T-helper 9 cell (primary cell): Measurements from ENCODE around the gene INTS3.
A peak's percentile ranks its signal among the peaks of the same experiment; 100 is the strongest.
"Not testable (repeated sequence)": the region's sequence is repeated elsewhere in the genome, so short reads cannot be mapped to it uniquely, and the experiment has no call there.

Experiments used
- DNase-seq: peaks from one replicate; pipeline ENCODE4 v3.0.0-alpha.2; 2020

The INTS3 gene

DNA sequence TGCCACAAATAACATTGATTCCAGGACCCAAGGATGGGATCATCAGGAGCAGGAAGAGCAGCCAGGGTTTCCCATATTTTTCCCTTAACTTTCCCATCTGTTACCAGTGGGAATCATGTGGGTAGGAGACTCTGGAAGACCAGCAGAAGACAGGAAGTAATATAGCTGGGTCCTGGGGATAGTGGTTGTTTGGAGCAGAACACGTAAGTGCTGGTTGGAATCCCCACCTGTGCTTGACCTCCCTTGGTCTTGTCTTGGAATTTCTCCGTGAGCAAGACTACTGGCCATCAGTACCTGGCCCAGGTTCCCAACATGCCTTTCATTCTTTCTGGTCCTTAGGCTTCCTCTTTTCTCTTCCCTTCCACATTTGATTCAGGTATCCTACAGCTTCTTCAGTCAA, 26.4 kb downstream of the INTS3 start:
- no peak for DNase-seq

DNA sequence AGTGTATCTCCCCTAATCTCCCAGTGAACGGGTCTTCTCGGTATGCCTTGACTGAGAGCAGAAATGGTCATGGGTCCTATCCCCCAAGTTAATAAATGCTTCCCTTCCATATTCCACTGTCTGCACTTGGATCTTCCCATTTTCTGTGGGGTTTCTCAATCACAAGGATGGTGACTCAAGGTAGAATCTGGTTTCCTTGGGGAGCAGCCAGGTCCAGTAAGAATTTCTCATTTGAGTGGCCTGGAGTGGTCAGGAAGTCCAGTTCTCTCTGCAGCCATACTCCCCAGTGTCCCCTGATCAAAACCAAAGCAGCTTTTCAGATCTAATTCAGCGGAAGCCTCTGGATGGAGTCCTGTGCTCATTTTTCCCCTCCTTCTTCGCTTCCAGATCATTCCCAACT, 32.6 kb downstream of the INTS3 start:
- DNase-seq = no peak

DNA sequence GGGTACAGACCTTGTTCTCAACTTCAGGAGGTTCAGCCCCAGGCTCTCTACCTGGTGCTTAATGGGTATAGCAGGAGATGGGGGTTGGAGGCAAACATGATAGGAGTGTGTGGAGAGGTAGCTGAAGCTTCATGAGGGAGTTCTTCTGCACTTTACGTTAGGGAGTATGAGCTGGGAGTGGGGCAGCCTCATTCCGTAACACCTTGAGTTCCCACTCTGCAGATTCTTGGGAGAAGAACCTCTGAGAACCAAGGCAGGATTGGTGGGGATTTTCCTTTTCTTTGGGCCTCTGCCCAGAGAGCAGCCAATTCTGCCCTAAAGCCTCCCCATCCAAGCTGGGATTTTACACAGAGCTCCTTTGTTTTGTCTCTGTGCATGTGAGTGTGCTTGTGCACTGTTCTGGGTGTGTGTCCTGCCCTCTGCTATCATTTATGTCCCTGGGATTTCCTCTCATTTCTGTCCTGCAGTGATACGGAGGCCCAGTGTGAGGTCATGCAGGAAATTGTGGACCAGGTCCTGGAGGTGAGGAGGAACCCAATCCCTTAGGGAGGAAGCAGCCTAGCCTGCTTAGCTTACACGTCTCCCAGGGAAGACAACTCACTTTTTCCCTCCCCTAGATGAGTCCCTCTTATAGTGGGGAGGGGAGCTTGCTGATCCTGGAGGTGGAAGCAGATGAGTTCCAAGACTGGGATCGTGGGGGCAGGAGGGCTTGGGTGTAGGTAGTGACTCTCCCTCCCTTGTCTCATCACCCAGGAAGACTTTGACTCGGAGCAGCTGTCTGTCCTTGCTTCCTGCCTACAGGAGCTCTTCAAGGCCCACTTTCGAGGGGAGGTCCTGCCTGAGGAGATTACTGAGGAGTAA, 35.7 kb downstream of the INTS3 start:
- no peak for DNase-seq

DNA sequence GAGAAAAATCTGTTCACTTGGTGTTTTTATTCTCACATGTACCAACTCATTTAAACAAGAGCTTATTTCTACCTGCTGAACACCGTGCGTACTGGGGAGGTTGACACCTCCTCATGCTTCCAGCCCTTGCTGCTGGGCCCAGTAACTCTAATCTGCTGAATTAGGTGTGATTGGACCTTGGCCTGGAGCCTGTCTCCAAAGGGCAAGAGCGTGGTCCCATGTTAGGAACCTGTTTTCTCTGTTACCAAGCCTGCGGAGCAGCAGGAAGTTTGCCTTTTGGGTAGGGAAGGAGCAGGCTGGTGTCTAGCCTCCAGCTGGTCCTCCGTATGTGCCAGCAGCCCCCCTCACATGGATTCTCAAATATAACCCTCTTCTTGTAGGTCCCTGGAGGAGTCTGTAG, 36.5 kb downstream of the INTS3 start:
- DNase-seq = no peak

GRCh38 chr1:153766663-153767062, 38.8 kb downstream of the INTS3 start:
- not testable (repeated sequence) for DNase-seq

DNA sequence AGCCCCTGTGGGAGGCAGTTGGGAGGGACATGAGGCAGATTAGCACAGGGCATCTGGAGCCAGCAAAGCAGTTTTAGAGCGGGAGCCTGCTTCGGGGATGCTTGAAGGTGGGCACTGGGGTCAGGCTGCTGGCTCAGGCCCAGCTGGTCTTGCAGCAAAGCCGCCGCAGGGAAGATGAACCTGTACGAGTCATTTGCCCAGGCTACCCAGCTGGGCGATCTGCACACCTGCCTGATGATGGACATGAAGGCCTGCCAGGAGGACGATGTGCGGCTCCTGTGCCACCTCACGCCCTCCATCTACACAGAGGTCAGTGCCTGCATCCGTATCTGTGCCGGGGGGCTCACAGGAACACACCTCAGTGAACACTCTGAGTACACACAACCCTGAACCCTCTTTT, 39.7 kb downstream of the INTS3 start:
- DNase-seq = no peak

GRCh38 chr1:153768316-153769181, 40.7 kb downstream of the INTS3 start:
- no peak for DNase-seq

GRCh38 chr1:153769221-153769620, 41.4 kb downstream of the INTS3 start:
- no peak for DNase-seq

- DNase-seq = no peak
Observed at GRCh38 chr1:153770797-153771196, 42.9 kb downstream of the INTS3 start.

- DNase-seq = no peak
Observed at GRCh38 chr1:153771261-153771660, 43.4 kb downstream of the INTS3 start.

- DNase-seq = no peak
Observed at GRCh38 chr1:153771841-153772593, 44.2 kb downstream of the INTS3 start.

DNA sequence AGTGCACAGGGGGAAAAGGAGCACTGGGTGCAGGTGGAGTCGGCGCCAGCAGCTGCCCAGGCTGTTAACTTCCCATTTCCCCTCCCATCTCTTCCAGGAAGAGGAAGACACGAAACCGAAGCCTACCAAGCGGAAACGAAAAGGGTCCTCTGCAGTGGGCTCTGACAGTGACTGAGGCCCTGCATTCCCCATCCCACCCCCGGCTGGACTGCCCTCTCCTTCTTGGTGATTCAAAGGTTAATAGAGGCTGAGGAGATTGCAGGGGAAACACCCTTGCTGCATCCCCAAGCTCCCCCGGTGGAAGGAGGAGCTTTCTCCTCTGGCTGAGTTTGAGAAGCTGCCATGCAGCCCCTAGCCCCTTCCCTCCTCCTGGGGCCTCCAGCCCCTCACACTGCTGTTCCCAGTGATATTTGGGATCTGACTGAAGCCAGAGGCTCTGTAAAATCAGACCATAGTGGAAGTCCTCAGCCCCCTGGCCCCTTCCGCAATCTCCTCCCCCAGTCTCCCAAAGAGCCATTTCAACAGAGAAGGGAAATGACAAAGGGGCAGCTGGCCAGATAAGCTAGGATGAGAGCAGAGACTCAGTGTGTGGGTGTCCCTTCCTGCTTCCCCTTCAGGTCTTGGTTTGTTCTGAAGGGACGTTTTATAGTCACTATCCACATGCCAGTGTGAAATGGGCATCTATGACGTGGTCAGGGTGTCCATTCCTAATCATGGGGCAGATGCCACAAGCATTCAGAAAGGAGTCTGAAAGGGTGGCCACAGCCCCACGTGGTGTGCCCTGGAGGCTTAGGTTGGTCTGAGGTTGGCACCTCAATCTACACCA, 45.5 kb downstream of the INTS3 start:
- DNase-seq = no peak

DNA sequence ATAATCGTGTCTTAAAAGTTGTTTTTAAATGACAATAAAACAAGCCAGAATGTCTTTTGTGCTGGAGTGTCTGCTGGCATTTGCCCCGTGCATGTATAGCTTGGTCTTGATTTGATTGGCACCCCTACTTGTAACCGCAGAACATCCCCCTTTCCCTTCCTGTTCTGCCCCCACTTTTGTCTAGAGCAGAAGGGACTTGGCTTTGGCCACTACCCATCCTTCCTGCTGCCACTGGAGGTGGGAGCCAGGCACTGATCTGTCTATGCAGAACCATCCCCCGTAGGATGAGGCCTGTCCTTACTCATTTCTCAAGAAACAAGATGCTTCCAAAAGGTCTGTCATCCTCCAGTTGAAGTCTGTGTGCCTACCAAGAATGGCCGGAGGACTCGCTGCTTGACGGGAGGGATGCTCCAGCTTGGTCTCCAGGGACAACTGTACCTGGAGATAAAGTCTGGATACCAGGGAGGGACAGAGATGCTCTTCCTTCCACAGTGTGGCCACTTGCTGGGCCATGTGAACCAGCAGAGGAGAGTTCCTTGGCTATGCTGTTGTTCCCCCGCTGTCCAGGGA, 46.3 kb downstream of the INTS3 start:
- DNase-seq = no peak

- peak; percentile 10 for DNase-seq
Observed at GRCh38 chr1:153774780-153775457, 47.1 kb downstream of the INTS3 start, which contains the start of gene SLC27A3. SLC27A3 (plus strand) TSS chr1:153775407; CDS start chr1:153775498, 91 bp downstream.

GRCh38 chr1:153775458-153776327, 47.8 kb downstream of the INTS3 start:
- DNase-seq = peak; percentile 51

GRCh38 chr1:153776352-153776751, 48.5 kb downstream of the INTS3 start:
- DNase-seq = no peak

DNA sequence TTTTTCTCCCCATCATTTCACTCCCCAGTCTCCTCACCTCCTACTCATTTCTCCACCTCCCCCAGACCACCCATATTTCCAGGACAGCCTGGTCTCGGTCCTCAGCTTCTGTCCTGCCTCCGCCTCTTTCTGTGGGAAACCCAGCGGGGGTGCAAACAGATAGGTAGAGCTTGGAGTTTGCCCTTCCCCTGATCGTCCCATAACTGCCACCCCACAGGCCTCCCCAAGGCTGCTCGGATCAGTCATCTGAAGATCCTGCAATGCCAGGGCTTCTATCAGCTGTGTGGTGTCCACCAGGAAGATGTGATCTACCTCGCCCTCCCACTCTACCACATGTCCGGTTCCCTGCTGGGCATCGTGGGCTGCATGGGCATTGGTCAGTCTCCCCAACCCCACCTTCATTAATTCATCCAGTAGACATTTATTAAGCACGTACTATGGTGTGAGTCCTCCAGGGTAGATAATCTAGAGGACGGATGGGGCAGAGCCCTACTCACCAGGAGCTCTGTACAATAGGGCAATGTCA, 49.1 kb downstream of the INTS3 start:
- DNase-seq = no peak

DNA sequence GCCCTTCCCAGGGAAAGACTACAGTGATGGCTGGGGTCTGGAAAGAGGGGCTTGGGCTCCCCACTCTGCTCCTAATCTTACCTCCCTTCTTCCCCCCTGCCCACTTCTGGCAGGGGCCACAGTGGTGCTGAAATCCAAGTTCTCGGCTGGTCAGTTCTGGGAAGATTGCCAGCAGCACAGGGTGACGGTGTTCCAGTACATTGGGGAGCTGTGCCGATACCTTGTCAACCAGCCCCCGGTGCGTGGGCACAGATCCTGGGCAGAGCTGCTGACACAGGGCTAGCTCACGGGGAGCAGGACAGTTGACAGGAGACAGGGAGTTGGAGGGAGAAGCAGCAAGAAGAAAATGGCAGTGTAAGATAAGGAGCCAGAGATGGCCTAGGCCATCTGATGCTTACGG, 49.8 kb downstream of the INTS3 start:
- DNase-seq = no peak

DNA sequence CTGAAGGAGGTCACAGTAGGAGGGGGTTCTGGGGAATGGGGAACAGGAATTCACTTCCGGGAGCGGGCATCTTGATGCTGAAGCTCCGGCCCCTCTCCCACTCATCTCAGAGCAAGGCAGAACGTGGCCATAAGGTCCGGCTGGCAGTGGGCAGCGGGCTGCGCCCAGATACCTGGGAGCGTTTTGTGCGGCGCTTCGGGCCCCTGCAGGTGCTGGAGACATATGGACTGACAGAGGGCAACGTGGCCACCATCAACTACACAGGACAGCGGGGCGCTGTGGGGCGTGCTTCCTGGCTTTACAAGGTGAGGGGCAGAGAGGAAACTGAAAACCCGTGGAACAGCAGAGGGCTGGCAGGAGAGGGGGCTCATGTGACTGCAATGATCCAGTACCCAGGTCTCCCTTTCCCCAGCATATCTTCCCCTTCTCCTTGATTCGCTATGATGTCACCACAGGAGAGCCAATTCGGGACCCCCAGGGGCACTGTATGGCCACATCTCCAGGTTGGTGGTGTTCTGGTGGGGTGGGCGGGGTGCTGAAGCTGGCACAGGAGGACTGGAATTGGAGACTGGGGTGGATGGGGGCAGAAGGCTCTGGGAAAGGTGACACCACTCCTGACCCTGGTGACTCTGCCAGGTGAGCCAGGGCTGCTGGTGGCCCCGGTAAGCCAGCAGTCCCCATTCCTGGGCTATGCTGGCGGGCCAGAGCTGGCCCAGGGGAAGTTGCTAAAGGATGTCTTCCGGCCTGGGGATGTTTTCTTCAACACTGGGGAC, 50.4 kb downstream of the INTS3 start:
- DNase-seq = no peak
